ENCODE data around the gene TMPRSS15.

GRCh38 chr21:18430341-18430740, 26.8 kb upstream of the TMPRSS15 start:
- TF ChIP-seq POLR2A (IDR thresholded peaks at IDR 0.05; ENCODE audit: low read length) (no peak), CTCF (IDR thresholded peaks at IDR 0.05) (no peak)
